Natural killer cell treated with Interleukin-12 subunit alpha and Interleukin-12 subunit beta and Interleukin-15 and Interleukin-18, amount 100 ng/mL, for 72 hours (primary cell): Measurements from ENCODE around the gene MTHFSD. TPM values are rescaled to one million over a fixed set of nuclear protein-coding genes. Genes with fewer than 3 reads are reported as not detected.

Source experiments
- ATAC-seq, 2 donors: fragments of 150-1000 bp; cut with Tn5 transposase in 1 of 2; sonication (Bioruptor Pico), chemical (Tn5 transposase) in 1 of 2; 2 replicates each; pipeline ENCODE4 v1.10.0; 2021
- DNase-seq: peaks from one replicate; pipeline ENCODE4 v3.0.0; 2022; ENCODE audit warnings: low spot score
- H3K27ac Mint-ChIP-seq, 2 donors: 1 replicate in 1 of 2; 2 replicates in 1 of 2; pipeline ENCODE4 v1.8.0; 2022; ENCODE audit warnings: mixed read lengths in 2 of 2, mild to moderate bottlenecking in 1 of 2, moderate library complexity in 1 of 2
- H3K27me3 Mint-ChIP-seq, 2 donors: 1 replicate in 1 of 2; 2 replicates in 1 of 2; pipeline ENCODE4 v1.8.0; 2022; ENCODE audit warnings: mixed read lengths in 2 of 2
- H3K36me3 Mint-ChIP-seq: one replicate; pipeline ENCODE4 v1.8.0; 2022; ENCODE audit warnings: mixed read lengths
- H3K4me1 Mint-ChIP-seq, 2 donors: 1 replicate in 1 of 2; 2 replicates in 1 of 2; pipeline ENCODE4 v1.8.0; 2022; ENCODE audit warnings: low read depth in 2 of 2, mixed read lengths in 2 of 2, mild to moderate bottlenecking in 1 of 2
- H3K4me3 Mint-ChIP-seq: one replicate; pipeline ENCODE4 v1.8.0; 2022; ENCODE audit warnings: mixed read lengths
- H3K9me3 Mint-ChIP-seq: 2 replicates; pipeline ENCODE4 v1.8.0; 2022; ENCODE audit warnings: mixed read lengths
- total RNA-seq, 2 donors: library from RNA; stranded (reverse); gene quantifications; one replicate each; pipeline ENCODE4 v1.2.3, GENCODE V29; 2022

MTHFSD gene
- total RNA-seq, 2 donors from 2014 or later, result 24.3 to 32.8 TPM

DNA sequence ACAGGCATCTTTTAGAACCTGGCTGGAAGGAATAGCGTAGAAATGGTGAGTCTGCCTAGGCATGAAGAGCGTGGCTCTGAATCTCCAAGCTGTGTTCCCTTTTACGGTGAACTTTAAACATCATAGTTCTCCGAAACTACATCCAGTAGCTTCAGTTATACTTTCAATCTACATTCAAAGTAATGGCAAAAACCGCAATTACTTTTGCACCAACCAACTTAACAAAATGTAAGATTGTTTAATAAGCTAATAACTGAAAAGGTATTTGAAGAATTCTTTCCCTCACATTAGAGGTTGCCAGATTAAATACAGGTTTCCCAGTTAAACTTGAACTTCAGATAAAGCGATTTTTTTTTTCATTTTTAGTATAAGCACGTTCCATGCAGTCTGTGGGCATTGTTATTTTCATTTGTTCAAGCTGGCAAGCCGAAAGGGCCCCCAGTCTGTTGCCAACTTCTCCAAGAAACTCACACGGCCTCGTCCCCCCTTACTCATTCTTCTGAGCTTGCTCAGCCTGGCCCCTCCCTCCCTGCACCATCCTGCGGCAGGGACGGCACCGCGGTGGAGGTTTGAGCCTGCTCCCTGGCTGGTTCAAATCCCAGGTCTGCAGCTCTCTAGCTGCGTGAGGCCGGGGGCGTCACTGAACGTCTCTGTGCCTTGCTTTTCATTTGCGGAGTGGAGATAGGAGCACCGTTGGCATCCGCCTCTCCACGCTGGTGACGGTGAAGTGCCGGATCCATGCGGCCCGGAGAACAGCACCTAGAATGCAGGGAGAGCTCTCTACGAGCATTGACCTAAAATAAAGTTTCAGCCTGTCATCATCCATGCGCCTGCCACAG lies 3.5 kb upstream of the MTHFSD start:
- Mint-ChIP-seq H3K36me3 (peaks cover 5% of the 10 kb centered on the region), H3K27me3 (peaks cover 10 to 11% of the 10 kb centered on the region in 2 donors), H3K4me3 (no peak overlapping the region), H3K4me1 (peaks cover 12 to 15% of the 10 kb centered on the region in 2 donors), H3K9me3 (no peaks in the 10 kb centered on the region), H3K27ac (no peak overlapping the region)
- ATAC-seq, result no peak
- DNase-seq, result no peak

DNA sequence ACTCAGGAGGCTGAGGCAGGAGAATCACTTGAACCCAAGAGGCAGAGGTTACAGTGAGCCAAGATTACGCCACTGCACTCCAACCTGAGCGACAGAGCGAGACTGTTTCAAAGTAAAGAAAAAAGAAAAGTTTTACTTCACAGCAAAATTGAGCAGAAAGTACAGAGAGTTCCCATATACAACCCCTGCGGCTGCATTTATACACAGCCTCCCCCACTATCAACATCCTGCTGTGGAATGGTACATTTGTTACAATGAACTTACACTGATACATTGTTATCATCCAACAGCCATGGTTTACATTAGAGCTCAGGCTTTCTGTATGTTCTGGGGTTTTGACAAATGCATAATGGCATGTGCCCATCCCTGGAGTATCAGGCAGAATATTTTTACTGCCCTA lies 2.6 kb upstream of the MTHFSD start:
- no peak for DNase-seq
- H3K27ac Mint-ChIP-seq, result no peak overlapping the region
- H3K36me3 Mint-ChIP-seq, result peaks cover 5% of the 10 kb centered on the region
- no peak overlapping the region for H3K4me3 Mint-ChIP-seq
- H3K27me3 Mint-ChIP-seq, result peaks cover 8 to 9% of the 10 kb centered on the region in 2 donors
- H3K4me1 Mint-ChIP-seq, result peaks cover 12 to 15% of the 10 kb centered on the region in 2 donors
- ATAC-seq, result no peak
- no peaks in the 10 kb centered on the region for H3K9me3 Mint-ChIP-seq

DNA sequence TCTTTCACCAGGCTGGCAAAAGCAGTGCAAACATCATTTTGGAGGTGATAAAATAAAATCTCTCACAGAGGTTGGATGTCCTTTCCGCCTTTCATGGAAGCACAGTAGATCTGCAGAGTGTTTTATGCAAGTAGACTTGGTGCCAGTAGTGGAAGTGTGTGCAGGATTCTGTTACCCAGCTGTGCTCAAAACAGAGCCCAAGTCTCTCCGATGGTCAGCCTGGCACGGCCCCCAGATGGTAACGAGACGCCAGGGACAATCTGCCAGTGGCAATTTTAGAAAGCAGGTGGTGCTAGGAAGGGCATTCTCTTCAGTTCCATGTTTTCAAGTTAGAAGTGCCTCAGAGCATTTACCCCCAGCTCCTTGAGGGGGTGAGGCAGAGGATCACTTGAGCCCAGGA lies 1.5 kb upstream of the MTHFSD start:
- ATAC-seq, result no peak
- Mint-ChIP-seq H3K27me3 (peaks cover 0 to 6% of the 10 kb centered on the region in 2 donors), H3K9me3 (no peaks in the 10 kb centered on the region), H3K4me3 (no peak overlapping the region), H3K4me1 (peaks cover 12 to 15% of the 10 kb centered on the region in 2 donors), H3K27ac (no peak overlapping the region), H3K36me3 (peaks cover 5% of the 10 kb centered on the region)
- DNase-seq, result no peak

DNA sequence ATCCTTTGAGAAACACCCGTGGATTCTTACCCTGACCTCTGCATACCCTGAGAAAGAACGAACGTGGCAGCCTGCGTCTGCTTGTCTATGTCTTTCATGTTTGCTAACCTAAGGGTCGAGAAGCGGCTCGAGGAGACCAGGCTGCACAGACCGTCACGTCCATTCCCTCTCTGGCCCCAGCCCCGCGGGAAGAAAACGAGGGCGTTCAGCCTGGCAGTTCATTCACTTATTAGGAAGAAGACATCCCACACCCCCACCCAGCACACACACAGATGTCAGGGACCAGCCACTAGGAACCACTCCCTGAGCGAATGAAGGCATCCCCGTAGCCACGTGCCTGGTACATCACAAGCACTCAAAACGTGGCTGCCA lies 655 bp upstream of the MTHFSD start:
- DNase-seq, result no peak
- Mint-ChIP-seq H3K27ac (peak overlapping the region; percentile 89 to 93), H3K27me3 (peaks cover 0 to 2% of the 10 kb centered on the region in 2 donors), H3K4me1 (peaks cover 12 to 15% of the 10 kb centered on the region in 2 donors), H3K36me3 (peaks cover 5% of the 10 kb centered on the region), H3K4me3 (peak overlapping the region; percentile 92), H3K9me3 (no peaks in the 10 kb centered on the region)
- ATAC-seq, result no peak

DNA sequence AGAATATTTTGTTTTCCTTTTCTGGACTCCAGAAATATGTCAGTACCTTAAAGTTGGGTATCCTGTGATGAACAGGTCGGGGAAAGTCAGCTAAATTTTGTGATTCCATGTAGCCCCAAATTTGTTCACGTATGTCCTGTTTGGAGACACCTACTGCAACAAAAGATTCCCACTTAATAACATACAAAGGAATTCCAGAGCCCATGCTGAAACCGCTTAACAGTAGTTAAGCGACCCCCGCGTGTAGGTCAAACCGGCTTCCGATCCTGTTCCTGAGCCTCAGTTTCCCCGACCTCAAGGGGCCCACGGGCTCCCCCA lies 477 bp downstream of the MTHFSD start:
- Mint-ChIP-seq H3K9me3 (no peaks in the 10 kb centered on the region), H3K4me3 (peak overlapping the region; percentile 92), H3K4me1 (peaks cover 12 to 15% of the 10 kb centered on the region in 2 donors), H3K27me3 (no peaks in the 10 kb centered on the region), H3K36me3 (peaks cover 5% of the 10 kb centered on the region), H3K27ac (peak overlapping the region; percentile 89 to 93)
- no peak for ATAC-seq
- no peak for DNase-seq

DNA sequence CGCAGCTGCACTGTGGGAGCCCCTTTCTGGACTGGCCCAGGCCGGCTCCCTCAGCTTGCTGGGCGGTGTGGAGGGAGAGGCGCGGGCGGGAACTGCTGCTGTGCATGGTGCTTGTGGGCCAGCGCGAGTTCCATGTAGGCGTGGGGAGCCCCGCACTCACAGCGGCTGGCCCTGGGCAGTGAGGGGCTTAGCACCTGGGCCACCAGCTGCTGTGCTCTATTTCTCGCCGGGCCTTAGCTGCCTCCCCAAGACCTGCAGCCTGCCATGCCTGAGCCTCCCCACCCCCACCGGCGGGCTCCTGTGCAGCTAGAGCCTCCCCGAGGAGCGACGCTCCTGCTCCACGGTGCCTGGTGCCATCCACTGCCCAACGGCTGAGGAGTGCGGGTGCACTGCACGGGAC lies 1.7 kb downstream of the MTHFSD start:
- Mint-ChIP-seq H3K4me3 (peak overlapping the region; percentile 92), H3K9me3 (no peaks in the 10 kb centered on the region), H3K4me1 (peaks cover 12 to 15% of the 10 kb centered on the region in 2 donors), H3K27ac (no peak overlapping the region), H3K36me3 (peaks cover 6% of the 10 kb centered on the region), H3K27me3 (no peaks in the 10 kb centered on the region)
- ATAC-seq (no peak), DNase-seq (no peak)

DNA sequence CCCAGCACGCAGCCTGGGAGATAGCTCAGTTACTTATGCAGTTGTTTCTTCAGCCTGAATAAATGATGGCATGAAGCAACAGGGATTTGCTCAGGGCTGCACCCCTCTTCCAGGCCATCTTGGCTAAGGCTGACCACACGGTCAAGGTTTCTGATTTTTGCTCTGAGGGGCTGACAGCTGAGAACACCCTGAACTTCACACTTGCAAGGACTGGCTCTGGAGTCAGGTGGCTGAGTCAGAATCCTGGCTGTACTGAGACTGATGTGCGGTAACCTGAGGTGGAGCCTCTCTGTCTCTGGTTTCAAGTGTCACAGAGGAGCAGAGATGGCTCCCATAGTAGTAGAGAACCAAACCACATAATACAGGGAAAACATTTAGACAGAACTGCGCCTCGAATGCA lies 4.8 kb downstream of the MTHFSD start:
- Mint-ChIP-seq H3K27me3 (no peaks in the 10 kb centered on the region), H3K4me3 (no peak overlapping the region), H3K4me1 (peaks cover 8 to 10% of the 10 kb centered on the region in 2 donors), H3K36me3 (peaks cover 11% of the 10 kb centered on the region), H3K9me3 (no peaks in the 10 kb centered on the region), H3K27ac (no peak overlapping the region)
- no peak for DNase-seq
- no peak for ATAC-seq

DNA sequence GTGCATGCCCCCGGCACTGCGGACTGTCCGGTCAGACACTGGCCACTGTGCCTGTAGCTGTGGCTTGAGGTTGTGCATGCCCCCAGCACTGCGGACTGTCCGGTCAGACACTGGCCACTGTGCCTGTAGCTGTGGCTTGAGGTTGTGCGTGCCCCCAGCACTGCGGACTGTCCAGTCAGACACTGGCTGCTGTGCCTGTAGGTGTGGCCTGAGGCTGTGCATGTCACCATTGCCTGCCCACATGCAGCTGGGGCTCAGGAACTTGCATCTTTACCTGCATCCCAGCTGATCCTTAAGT lies 5.2 kb downstream of the MTHFSD start:
- DNase-seq (no peak), ATAC-seq (peak in 1 of 2 donors; percentile 8)
- Mint-ChIP-seq H3K27ac (no peak overlapping the region), H3K4me3 (no peak overlapping the region), H3K9me3 (no peaks in the 10 kb centered on the region), H3K27me3 (no peaks in the 10 kb centered on the region), H3K36me3 (peaks cover 11% of the 10 kb centered on the region), H3K4me1 (peaks cover 7 to 10% of the 10 kb centered on the region in 2 donors)

DNA sequence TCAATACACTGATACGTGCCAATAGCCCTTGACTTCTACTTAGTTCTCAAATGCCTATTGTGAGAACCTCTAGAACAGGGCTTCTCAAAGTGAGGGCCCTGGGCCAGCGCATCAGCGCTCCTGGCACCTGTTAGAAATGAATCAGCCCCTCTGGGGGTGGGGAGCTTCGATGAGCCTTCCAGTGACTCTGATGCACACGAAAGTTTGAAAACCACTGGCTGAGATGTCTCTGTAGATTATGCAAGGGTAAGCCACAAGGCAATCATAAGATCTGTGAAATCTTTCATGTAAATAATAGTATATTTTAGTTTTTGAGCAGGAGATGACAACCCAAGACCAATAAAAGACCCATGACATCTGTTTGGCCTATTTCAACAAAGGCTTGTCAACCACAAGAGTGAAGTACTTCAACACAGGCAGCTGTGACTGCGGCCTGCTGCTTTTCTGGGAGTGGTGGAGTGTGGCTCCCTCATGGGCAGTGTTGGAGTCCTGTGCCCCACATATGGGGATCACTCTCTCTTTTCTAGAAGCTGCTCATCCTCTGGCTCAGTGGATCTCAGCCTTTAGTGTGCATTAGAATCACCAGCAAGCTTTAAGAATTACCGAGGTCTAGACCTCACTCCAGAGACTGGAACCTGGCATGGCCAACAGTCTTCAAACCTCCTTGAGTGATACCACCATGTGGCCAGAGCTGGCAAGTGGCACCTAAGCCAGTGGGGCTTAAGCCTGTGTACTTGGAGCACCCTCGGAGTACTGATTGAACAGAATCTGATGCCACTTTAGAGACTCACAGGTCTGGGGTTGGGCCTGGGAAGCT lies 5.8 kb downstream of the MTHFSD start:
- Mint-ChIP-seq H3K9me3 (no peaks in the 10 kb centered on the region), H3K4me1 (peaks cover 6 to 9% of the 10 kb centered on the region in 2 donors), H3K27me3 (no peaks in the 10 kb centered on the region), H3K36me3 (peaks cover 10% of the 10 kb centered on the region), H3K4me3 (no peak overlapping the region), H3K27ac (no peak overlapping the region)
- ATAC-seq (no peak), DNase-seq (no peak)

DNA sequence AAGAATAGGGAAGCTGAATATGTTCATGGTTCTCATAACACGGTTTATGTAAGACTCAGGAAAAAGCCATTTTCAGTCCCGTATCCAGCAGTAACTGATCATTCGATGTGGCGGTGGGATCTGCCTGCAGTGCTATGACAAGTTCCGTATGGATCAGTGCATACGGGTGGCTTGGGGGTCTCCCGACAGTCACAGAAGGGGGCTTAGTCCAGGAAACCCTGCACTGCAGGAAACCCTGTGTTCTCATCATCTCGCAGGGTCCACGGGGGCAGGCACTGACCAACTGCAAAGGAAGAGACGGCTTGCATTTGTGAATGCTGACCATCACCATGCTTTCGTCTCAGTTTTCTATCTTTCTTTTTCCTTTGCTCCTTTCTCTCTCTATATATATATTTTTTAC lies 7.7 kb downstream of the MTHFSD start:
- Mint-ChIP-seq H3K36me3 (peaks cover 6% of the 10 kb centered on the region), H3K4me3 (no peak overlapping the region), H3K27me3 (no peaks in the 10 kb centered on the region), H3K9me3 (no peaks in the 10 kb centered on the region), H3K27ac (no peak overlapping the region), H3K4me1 (no peaks in the 10 kb centered on the region)
- ATAC-seq (no peak), DNase-seq (no peak)

DNA sequence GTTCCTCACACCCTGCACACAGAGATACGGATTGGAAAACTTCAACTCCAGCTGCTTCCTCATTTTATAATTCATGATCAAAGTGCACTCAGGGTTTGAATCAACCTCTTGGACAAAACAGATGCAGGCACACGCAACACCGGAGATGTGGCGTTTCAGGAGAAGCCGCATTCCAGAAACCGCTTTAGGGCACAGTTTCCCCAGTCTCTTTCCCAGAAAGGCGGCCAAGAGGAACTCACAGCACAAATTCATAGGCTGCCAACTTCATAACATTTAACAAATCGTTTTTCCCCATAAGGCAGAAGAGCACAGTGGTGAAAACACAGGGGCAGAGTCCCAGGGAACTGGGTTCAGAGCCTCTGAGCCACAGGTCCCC lies 8.4 kb downstream of the MTHFSD start:
- H3K4me1 Mint-ChIP-seq, result no peaks in the 10 kb centered on the region
- H3K4me3 Mint-ChIP-seq, result no peak overlapping the region
- ATAC-seq, result no peak
- H3K27ac Mint-ChIP-seq, result no peak overlapping the region
- no peaks in the 10 kb centered on the region for H3K27me3 Mint-ChIP-seq
- peaks cover 6% of the 10 kb centered on the region for H3K36me3 Mint-ChIP-seq
- no peak for DNase-seq
- H3K9me3 Mint-ChIP-seq, result no peaks in the 10 kb centered on the region

DNA sequence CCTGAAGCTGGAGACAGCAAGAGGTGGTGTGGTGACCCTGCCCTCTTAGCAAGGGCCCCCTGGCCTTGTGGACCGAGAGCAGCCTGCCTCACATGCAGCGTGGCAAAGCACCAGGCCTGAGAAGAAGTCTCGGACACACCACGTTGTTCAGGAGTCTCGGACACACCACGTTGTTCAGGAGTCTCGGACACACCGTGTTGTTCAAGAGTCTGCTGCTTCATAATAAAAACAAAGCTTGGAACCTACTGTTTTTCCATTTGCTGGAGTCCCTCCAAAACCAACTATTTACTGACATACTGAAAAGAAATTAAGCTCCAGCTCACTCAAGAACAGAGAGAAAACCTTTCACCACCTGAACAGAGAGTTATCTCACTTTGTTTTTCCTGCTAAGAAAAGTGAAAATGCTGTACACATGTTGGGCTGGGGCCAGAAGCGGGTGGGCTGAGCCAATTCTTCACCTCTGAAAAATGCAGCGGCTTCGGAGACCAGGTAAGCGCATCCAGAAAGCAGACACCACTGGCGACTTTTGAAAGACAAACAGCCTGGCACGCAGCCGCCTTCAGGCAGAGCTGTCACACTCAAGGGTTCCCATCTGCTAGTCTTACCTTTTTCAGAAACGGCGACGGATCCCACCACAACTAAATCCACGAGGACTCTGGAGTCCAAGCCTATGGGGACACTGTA lies 8.9 kb downstream of the MTHFSD start:
- no peak overlapping the region for H3K4me3 Mint-ChIP-seq
- no peak for ATAC-seq
- peaks cover 6% of the 10 kb centered on the region for H3K36me3 Mint-ChIP-seq
- DNase-seq, result no peak
- H3K9me3 Mint-ChIP-seq, result no peaks in the 10 kb centered on the region
- H3K27me3 Mint-ChIP-seq, result no peaks in the 10 kb centered on the region
- no peak overlapping the region for H3K27ac Mint-ChIP-seq
- no peaks in the 10 kb centered on the region for H3K4me1 Mint-ChIP-seq

DNA sequence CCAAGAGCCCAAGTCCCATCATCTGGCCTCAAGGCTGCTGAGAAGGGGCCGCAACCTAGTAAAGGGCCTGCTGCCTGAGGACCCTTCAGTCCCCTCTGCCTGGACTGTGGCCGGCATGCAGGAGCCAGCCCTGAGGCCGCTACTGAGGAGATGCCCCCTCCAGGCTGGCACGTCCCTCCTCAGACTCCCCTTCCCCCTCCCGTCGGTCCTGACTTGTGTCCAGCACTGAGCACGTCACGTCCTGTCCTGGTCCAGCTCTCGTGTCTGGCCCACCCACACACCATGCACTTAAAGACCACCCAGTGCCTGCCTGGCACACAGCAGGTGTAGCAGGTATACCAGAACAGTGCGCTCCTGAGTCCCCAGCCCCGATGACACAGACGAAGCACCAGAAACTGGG lies 9.6 kb downstream of the MTHFSD start:
- Mint-ChIP-seq H3K9me3 (no peaks in the 10 kb centered on the region), H3K27ac (no peak overlapping the region), H3K4me1 (no peaks in the 10 kb centered on the region), H3K4me3 (no peak overlapping the region), H3K27me3 (no peaks in the 10 kb centered on the region), H3K36me3 (peaks cover 6% of the 10 kb centered on the region)
- DNase-seq, result no peak
- no peak for ATAC-seq
